Activated T-cell treated with anti-CD3 and anti-CD28 coated beads, Interleukin-2, amount 50 U/mL, for 24 hours (primary cell): ENCODE results near the gene DRP2.
"Not testable (repeated sequence)": the region's sequence is repeated elsewhere in the genome, so short reads cannot be mapped to it uniquely, and the experiment has no call there.

Source experiments
- DNase-seq: peaks from one replicate; pipeline ENCODE4 v3.0.0-alpha.2; 2020
- H3K27ac Mint-ChIP-seq: 2 replicates; pipeline ENCODE4 v1.8.0; 2020; ENCODE audit warnings: mild to moderate bottlenecking, mixed read lengths
- H3K27me3 Mint-ChIP-seq: 2 replicates; pipeline ENCODE4 v1.8.0; 2020; ENCODE audit warnings: mixed read lengths
- H3K36me3 Mint-ChIP-seq: 2 replicates; pipeline ENCODE4 v1.8.0; 2020; ENCODE audit warnings: low read depth, mixed read lengths
- H3K4me1 Mint-ChIP-seq: 2 replicates; pipeline ENCODE4 v1.8.0; 2020; ENCODE audit warnings: low read depth, mixed read lengths
- H3K4me3 Mint-ChIP-seq: 2 replicates; pipeline ENCODE4 v1.8.0; 2020; ENCODE audit warnings: mild to moderate bottlenecking, moderate library complexity, mixed read lengths
- H3K9me3 Mint-ChIP-seq: 2 replicates; pipeline ENCODE4 v1.8.0; 2020; ENCODE audit warnings: mixed read lengths

The DRP2 gene

DNA sequence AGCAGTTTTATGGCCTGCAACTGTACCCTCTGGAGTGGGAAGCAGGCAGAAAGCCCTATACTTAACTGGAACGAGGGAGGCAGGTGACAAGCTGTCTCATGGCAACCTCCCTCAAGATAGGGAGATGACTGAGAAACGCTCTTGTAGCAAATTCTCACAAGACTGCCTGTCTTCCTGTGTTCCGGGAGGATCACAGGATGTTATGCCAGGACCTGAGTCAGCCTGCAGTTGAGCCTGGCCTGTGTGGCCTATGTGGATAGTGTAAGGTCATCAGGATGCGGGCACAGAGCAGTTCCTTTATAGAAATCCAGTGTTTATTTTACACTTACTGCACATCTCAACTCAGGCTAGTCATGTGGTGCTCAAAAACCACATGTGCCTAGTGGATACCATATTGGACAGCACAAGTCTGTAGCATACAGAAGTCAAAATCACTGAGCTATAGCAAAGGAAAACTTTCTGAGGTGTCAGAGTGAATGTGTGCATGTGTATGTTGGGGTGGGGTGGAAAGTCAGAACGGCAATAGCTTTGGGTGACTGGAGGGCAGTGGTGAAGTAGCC, 46.4 kb downstream of the DRP2 start:
- no peak for DNase-seq
- Mint-ChIP-seq H3K27ac (no peak overlapping the region), H3K4me1 (no peaks in the 10 kb centered on the region), H3K36me3 (no peaks in the 10 kb centered on the region), H3K4me3 (no peak overlapping the region), H3K27me3 (peaks cover 11% of the 10 kb centered on the region), H3K9me3 (no peaks in the 10 kb centered on the region)

DNA sequence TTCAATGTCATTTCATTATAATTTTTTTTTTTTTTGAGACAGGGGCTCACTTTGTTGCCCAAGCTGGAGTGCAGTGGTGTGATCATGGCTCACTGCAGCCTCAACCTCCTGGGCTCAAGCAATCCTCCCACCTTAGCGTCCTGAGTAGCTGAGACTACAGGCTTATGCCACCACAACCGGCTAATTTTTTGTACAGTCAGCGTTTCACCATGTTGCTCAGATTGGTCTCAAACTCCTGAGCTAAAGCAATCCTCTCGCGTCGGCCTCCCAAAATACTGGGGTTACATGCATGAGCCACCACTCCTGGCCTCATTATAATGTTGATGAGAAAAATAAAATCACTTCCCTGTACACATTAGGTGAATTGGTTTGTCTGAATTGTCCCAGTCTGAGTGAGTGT, 54.6 kb downstream of the DRP2 start:
- Mint-ChIP-seq H3K4me1 (no peaks in the 10 kb centered on the region), H3K36me3 (no peaks in the 10 kb centered on the region), H3K9me3 (no peaks in the 10 kb centered on the region), H3K27me3 (peaks cover 19% of the 10 kb centered on the region), H3K27ac (no peak overlapping the region), H3K4me3 (no peak overlapping the region)
- no peak for DNase-seq

DNA sequence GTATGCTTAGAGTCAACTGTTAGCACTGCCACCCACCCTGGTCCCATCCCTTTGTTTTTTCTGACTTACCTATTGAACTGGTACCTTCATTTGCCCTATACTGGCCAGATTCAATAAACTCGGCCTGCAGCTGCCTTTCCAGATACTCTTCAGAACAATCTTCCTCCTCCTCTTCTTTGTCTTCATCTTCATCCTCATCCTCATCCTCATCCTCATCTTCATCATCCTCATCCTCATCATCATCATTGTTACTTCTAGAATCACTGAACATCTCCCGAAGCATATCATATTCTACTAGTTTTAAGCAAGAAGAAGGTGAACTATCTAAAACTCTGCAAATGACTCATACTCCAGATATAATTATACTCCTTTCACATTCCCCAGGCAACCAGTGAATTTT, 56.7 kb downstream of the DRP2 start:
- Mint-ChIP-seq H3K36me3 (no peaks in the 10 kb centered on the region), H3K27me3 (peaks cover 16% of the 10 kb centered on the region), H3K9me3 (no peaks in the 10 kb centered on the region), H3K4me1 (no peaks in the 10 kb centered on the region), H3K4me3 (no peak overlapping the region), H3K27ac (no peak overlapping the region)
- no peak for DNase-seq

GRCh38 chrX:101287402-101287801, 67.8 kb downstream of the DRP2 start:
- Mint-ChIP-seq H3K36me3 (no peaks in the 10 kb centered on the region), H3K27ac (no peak overlapping the region)

DNA sequence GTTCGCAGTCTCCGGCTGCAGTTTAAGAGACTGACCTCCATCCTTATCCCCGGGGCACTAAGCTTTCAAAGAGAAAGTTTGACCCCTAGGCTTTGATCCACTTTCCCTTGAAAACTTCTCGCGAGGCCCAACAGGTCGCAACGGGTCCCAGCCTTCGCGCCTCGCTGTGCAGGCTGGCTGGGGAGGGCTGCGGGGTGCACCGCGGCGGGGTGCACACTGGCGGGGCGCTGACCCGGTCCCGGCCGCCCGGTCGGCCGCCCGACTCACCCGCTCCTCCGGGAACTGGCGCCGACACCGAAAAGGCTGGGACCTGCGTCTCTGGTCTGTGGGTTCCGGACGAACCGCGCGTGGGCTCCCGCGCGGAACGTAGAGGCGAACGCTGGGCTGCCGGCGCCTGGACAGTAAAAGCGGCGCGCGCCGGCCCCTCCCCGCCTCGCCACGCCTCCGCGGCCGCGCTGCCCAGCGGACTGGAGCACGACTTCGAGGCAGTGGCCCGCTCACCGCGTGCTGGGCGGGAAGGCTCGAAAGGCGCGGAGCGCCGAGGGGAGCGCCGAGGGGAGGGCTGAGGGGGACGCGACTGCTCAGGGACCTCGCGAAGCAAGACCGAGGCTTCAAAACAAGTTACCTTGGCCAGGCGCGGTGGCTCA, 71.5 kb downstream of the DRP2 start, which contains the start of gene TAF7L:
Gene TAF7L, minus strand, starts transcription at position 378 of the 647 bp plus-strand sequence. CDS start 3,791 bp downstream, outside the sequence.
- Mint-ChIP-seq H3K9me3 (no peaks in the 10 kb centered on the region), H3K36me3 (no peaks in the 10 kb centered on the region), H3K27me3 (peaks cover 29% of the 10 kb centered on the region), H3K27ac (no peak within 1 kb of the TSS), H3K4me3 (no peak within 1 kb of the TSS), H3K4me1 (no peaks in the 10 kb centered on the region)
- no peak for DNase-seq

More at GRCh38 chrX:101287402-101287801, 67.8 kb downstream of the DRP2 start:
- DNase-seq, result no peak
- H3K27me3 Mint-ChIP-seq, result peaks cover 34% of the 10 kb centered on the region
- H3K9me3 Mint-ChIP-seq, result no peaks in the 10 kb centered on the region
- no peak overlapping the region for H3K4me3 Mint-ChIP-seq
- no peaks in the 10 kb centered on the region for H3K4me1 Mint-ChIP-seq

GRCh38 chrX:101295603-101296002, 76.0 kb downstream of the DRP2 start:
- not testable (repeated sequence) for DNase-seq, H3K36me3 Mint-ChIP-seq, H3K4me3 Mint-ChIP-seq, H3K27ac Mint-ChIP-seq, H3K9me3 Mint-ChIP-seq, H3K4me1 Mint-ChIP-seq
- peaks cover 22% of the 10 kb centered on the region for H3K27me3 Mint-ChIP-seq

- Mint-ChIP-seq H3K27me3 (peaks cover 18% of the 10 kb centered on the region), H3K27ac (no peak overlapping the region), H3K36me3 (no peaks in the 10 kb centered on the region), H3K4me1 (no peaks in the 10 kb centered on the region), H3K4me3 (no peak overlapping the region), H3K9me3 (no peaks in the 10 kb centered on the region)
- no peak for DNase-seq
These were observed 84.2 kb downstream of the DRP2 start for GRCh38 chrX:101303790-101304189.
